SK-N-SH treated with all-trans-retinoic acid at 6 μM for 48 hours (cell line): Measurements from ENCODE around the gene NCAM2.

Experiments
- ARNTL ChIP-seq: fragments of 450-650 bp; formaldehyde crosslinking; IDR thresholded peaks from 2 replicates; pipeline ENCODE4 v1.5.0; 2020; ENCODE audit warnings: low read depth, mild to moderate bottlenecking, moderate library complexity, borderline replicate concordance
- BACH2 ChIP-seq: fragments of 250-450 bp; sonication (Bioruptor Pico); IDR thresholded peaks from 2 replicates; pipeline ENCODE4 v1.9.0; 2021; ENCODE audit warnings: mild to moderate bottlenecking, borderline replicate concordance
- CREB5 ChIP-seq: fragments of 250-450 bp; sonication (Bioruptor Pico); IDR thresholded peaks from 2 replicates; pipeline ENCODE4 v1.5.1; 2020; ENCODE audit warnings: low read depth, mild to moderate bottlenecking, moderate library complexity
- OSR1 ChIP-seq: fragments of 250-450 bp; sonication (Bioruptor Pico); IDR thresholded peaks from 2 replicates; pipeline ENCODE4 v1.8.0; 2022; ENCODE audit warnings: moderate library complexity, mild to moderate bottlenecking, inconsistent platforms
- PATZ1 ChIP-seq: fragments of 250-450 bp; sonication (Bioruptor Pico); IDR thresholded peaks from 2 replicates; pipeline ENCODE4 v1.8.0; 2020; ENCODE audit warnings: mild to moderate bottlenecking, moderate library complexity, borderline replicate concordance
- RARB ChIP-seq: fragments of 250-450 bp; sonication (Bioruptor Pico); IDR thresholded peaks from 2 replicates; pipeline ENCODE4 v1.8.0; 2021; ENCODE audit warnings: mild to moderate bottlenecking, moderate library complexity
- SNAI2 ChIP-seq: fragments of 250-450 bp; sonication (Bioruptor Pico); IDR thresholded peaks from 2 replicates; pipeline ENCODE4 v1.5.0; 2020; ENCODE audit warnings: mild to moderate bottlenecking, moderate library complexity
- ZC3H10 ChIP-seq: fragments of 250-450 bp; sonication (Bioruptor Pico); IDR thresholded peaks from 2 replicates; pipeline ENCODE4 v1.5.1; 2021; ENCODE audit warnings: mild to moderate bottlenecking, moderate library complexity
- ZFP3 ChIP-seq: fragments of 250-450 bp; sonication (Bioruptor Pico); IDR thresholded peaks from 2 replicates; pipeline ENCODE4 v1.5.0; 2020; ENCODE audit warnings: mild to moderate bottlenecking, moderate library complexity
- ZFP30 ChIP-seq: fragments of 450-650 bp; formaldehyde crosslinking; IDR thresholded peaks from 2 replicates; pipeline ENCODE4 v1.5.0; 2022; ENCODE audit warnings: mild to moderate bottlenecking, moderate library complexity

- TF ChIP-seq BACH2 = no peak
- no peak for TF ChIP-seq ZC3H10 (CRISPR knock-in tag)
- no peak for TF ChIP-seq ARNTL
- TF ChIP-seq RARB (CRISPR knock-in tag) = no peak
- TF ChIP-seq CREB5 (CRISPR knock-in tag) = no peak
- no peak for TF ChIP-seq ZFP30 (CRISPR knock-in tag)
- TF ChIP-seq PATZ1 = no peak
- no peak for TF ChIP-seq ZFP3 (CRISPR knock-in tag)
- TF ChIP-seq SNAI2 (CRISPR knock-in tag) = no peak
- TF ChIP-seq OSR1 (CRISPR knock-in tag) = no peak
Measured at GRCh38 chr21:21204366-21204996, 206.3 kb downstream of the NCAM2 start.
